Prostate gland (tissue), 2 donors: ENCODE measurements around the gene ZNF688. TPM values are rescaled to one million over a fixed set of nuclear protein-coding genes. Genes with fewer than 3 reads are reported as not detected.
A peak's percentile ranks its signal among the peaks of the same experiment; 100 is the strongest.

ENCODE experiments used
- DNase-seq: peaks from one replicate; pipeline ENCODE4 v3.0.0-alpha.2; 2019; ENCODE audit warnings: low spot score
- H3K27ac ChIP-seq, 2 donors: fragments of 200-600 bp; sonication (generic); 2 replicates each; pipeline ENCODE4 v1.5.1; 2017 to 2019
- H3K27me3 ChIP-seq: fragments of 200-600 bp; sonication (generic); replicated peaks from 2 replicates; pipeline ENCODE4 v1.5.1; 2019; ENCODE audit not compliant: insufficient read depth
- H3K36me3 ChIP-seq, 2 donors: fragments of 200-600 bp; sonication (generic); 1 replicate in 1 of 2; 2 replicates in 1 of 2; pipeline versions ENCODE4 v1.5.1 to v1.8.1; 2017 to 2019
- H3K4me1 ChIP-seq: fragments of 200-600 bp; sonication (generic); replicated peaks from 2 replicates; pipeline ENCODE4 v1.5.1; 2019
- H3K4me3 ChIP-seq, 2 donors: fragments of 200-600 bp; sonication (generic); 2 replicates each; pipeline ENCODE4 v1.5.1; 2017 to 2019
- H3K9me3 ChIP-seq: fragments of 200-600 bp; sonication (generic); 2 replicates; pipeline ENCODE4 v1.5.1; 2017
- POLR2A ChIP-seq: fragments of 450-650 bp; IDR thresholded peaks from one replicate; pipeline ENCODE4 v1.6.1; 2016; ENCODE audit warnings: antibody characterized with exemption, mild to moderate bottlenecking
- POLR2AphosphoS5 ChIP-seq: sonication (generic); formaldehyde crosslinking; IDR thresholded peaks from one replicate; pipeline ENCODE4 v1.6.1; 2017; ENCODE audit warnings: antibody characterized with exemption
- WGBS: methylation state at CpG from one replicate; pipeline ENCODE4 v1.1.5; 2018; 5-methylcytosine and 5-hydroxymethylcytosine counted together
- intact Hi-C: fragments of 100-400 bp; cut with DNase I; formaldehyde crosslinking; loops from one replicate; pipeline ENCODE4 v1.14.2; 2022
- total RNA-seq, 2 donors: library from RNA; depleted of rRNA; stranded (reverse); fragments of >200 nt; gene quantifications; one replicate each; pipeline ENCODE4 v1.1.0, GENCODE V29; 2016
- TF ChIP-seq, protein P1 (sequence below), 4 experiments: fragments of 200-600 bp in 2 of 4; fragments of 450-650 bp in 2 of 4; sonication (generic) in 2 of 4; IDR thresholded peaks; 1 replicate in 3 of 4; 2 replicates in 1 of 4; pipeline ENCODE4 v1.5.1; 2016 to 2019; ENCODE audit warnings: antibody characterized with exemption in 4 of 4, mild to moderate bottlenecking in 2 of 4, moderate library complexity in 2 of 4

The ZNF688 gene
- total RNA-seq, 2 donors from 2014 or later: 20.4 to 21.5 TPM

DNA sequence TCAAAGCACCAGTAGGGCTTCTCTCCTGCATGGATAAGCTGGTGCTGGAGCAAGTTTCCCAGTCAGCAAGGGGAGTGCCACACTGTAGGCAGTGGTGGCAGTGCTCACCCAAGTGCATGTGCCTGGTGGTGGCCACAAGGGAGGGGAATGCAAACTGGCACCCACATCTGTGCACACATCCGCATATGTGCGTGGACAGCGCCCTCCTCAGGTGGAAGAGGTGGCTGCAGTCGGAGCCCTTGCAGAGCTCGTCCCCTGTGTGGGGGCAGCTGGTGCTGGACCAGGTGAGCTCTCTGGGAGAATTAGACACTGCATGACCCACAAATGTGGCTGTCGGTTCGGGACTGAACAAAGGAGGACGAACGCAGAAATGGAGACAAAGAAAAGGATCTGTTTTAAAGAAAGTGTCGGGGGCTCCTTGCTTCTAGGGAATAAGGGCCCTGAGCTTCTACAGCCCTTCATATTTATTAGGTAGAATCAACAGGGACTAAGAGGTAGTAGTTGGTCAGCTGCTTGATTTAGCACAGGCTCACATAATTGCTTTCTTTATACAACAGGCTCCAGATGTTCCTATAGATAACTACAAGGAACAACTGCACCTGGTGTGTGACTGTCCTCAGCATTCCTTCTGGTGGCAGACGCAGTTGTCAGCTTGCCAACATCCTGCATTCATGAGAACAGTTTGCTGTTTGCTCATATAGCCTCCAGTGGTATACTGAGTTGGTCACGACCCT, 44.0 kb upstream of the ZNF688 start:
- Histone ChIP-seq H3K9me3 (no peaks in the 10 kb centered on the region), H3K36me3 (no peaks in the 10 kb centered on the region), H3K4me3 (no peak overlapping the region), H3K27me3 (no peaks in the 10 kb centered on the region), H3K27ac (no peak overlapping the region), H3K4me1 (no peaks in the 10 kb centered on the region)
- peak; percentile 44 for TF ChIP-seq POLR2AphosphoS5
- no peak for TF ChIP-seq POLR2A
- TF ChIP-seq, protein P1, sequence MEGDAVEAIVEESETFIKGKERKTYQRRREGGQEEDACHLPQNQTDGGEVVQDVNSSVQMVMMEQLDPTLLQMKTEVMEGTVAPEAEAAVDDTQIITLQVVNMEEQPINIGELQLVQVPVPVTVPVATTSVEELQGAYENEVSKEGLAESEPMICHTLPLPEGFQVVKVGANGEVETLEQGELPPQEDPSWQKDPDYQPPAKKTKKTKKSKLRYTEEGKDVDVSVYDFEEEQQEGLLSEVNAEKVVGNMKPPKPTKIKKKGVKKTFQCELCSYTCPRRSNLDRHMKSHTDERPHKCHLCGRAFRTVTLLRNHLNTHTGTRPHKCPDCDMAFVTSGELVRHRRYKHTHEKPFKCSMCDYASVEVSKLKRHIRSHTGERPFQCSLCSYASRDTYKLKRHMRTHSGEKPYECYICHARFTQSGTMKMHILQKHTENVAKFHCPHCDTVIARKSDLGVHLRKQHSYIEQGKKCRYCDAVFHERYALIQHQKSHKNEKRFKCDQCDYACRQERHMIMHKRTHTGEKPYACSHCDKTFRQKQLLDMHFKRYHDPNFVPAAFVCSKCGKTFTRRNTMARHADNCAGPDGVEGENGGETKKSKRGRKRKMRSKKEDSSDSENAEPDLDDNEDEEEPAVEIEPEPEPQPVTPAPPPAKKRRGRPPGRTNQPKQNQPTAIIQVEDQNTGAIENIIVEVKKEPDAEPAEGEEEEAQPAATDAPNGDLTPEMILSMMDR (IDR thresholded peaks at IDR 0.05): peak in 2 of 4 experiments; percentile 30 to 31
- DNase-seq: peak; percentile 54
- WGBS: 33% methylated on average over 12 of the region's 12 CpGs
- intact Hi-C loops: no loop called here

DNA sequence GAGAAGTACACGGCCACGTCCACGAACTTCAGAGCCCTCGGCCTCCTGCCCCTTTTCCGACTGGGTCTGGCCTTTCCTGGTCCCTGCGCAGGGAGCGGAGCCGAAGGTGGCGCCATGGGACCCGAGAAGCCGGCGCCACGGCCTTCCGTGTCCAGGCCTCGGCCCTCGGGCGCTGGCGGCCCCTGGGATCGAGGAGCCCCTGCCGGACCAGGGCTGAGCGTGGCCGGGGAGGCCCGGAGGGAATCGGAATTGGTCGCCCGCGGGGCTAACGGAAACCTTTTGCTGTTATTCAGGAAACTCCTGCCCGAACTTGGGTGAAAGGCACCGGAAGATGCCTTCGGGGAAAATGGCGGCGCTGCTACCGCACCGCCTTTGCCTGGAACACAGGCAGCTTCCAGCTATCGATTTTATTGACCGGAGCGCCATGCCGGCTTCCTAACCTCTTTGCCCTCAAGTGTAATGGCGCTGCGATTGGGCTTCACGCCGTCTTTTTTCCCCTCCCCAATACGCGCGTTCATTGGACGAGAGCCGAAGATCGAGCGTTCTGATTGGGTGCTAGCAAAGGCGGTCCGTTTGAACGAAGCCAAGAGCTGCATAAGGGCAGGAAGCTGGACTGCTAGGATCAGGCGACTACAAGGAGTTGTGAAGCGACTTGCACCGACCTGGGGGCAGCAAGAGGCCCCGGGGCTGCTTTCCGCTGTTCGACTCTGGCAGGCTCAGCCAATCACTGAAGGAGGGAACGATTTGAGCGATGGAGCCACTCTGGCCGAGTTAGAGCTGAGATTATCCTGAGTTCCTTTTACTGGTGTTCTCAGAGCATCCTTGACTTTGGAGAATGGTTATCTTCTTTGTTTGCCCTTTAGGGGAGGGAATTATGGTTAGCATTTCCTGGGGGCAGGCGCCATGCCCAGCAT, 38.7 kb upstream of the ZNF688 start, which contains the start of gene ZNF689:
TSS of gene ZNF689 (minus strand) at position 464 of the 914 bp plus-strand sequence. CDS start at position 116, 348 bp downstream.
- DNase-seq: peak; percentile 95
- peak within 1 kb of the TSS; percentile 89 to 93 for H3K27ac ChIP-seq
- no peaks in the 10 kb centered on the region for H3K36me3 ChIP-seq
- no peaks in the 10 kb centered on the region for H3K27me3 ChIP-seq
- WGBS: under 1% methylated on average over 63 of the region's 63 CpGs
- H3K9me3 ChIP-seq: no peaks in the 10 kb centered on the region
- H3K4me3 ChIP-seq: peak within 1 kb of the TSS; percentile 67 to 84
- TF ChIP-seq, protein P1 (IDR thresholded peaks at IDR 0.05): no peak
- TF ChIP-seq POLR2AphosphoS5 (peak; percentile 94), POLR2A (peak; percentile 48)
- no peaks in the 10 kb centered on the region for H3K4me1 ChIP-seq
- intact Hi-C loops: no loop called here

DNA sequence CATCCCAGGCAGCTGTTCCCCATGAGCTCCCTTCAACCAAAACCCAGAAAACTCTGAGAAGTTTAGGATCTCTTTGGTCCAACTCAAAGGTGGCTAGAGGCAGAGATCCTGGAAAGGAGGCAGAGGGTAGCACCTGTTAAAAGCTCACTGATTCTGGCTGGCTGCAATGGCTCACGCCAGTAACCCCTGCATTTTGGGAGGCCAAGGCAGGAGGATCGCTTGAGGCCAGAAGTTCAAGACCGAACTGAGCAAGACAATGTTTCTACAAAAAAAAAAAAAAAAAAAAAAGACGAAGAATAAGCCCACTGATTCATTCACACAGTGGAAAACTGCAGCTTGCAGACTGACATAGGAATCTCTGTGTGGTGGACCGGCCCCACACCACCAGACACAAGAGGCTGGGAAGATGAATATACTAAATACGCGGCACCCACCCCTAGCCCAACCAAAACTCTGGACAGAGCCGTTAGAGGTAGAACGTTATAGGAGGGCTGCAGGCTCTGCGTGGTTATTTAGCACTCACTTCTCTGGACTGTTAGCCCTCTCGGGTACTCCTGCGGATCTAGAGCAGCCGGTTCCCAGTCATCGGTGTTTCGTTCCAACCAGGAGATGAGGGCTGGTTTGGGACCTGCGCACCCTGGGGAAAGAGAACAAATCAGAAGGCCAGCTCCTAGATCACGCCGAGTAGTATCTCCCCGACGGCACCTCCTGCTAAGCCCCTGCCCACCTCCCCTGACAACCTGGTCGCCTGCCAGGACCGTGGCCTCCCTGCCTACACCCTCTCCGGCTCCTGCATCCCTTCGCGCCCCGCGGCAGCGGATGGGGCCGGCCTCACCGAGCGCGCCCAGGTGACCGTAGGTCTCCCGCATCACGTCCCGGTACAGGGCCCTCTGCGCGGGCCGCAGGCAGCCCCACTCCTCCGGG, 37.8 kb upstream of the ZNF688 start:
- Histone ChIP-seq H3K36me3 (peaks cover 4 to 7% of the 10 kb centered on the region in 2 donors), H3K4me3 (peak overlapping the region; percentile 67 to 84), H3K27me3 (no peaks in the 10 kb centered on the region), H3K9me3 (no peaks in the 10 kb centered on the region), H3K4me1 (no peaks in the 10 kb centered on the region), H3K27ac (peak overlapping the region; percentile 89 to 93)
- 10% methylated on average over 39 of the region's 40 CpGs for WGBS
- TF ChIP-seq POLR2AphosphoS5 (no peak), POLR2A (no peak)
- TF ChIP-seq, protein P1 (IDR thresholded peaks at IDR 0.05): no peak
- DNase-seq: peak; percentile 35
- intact Hi-C loops: no loop called here

DNA sequence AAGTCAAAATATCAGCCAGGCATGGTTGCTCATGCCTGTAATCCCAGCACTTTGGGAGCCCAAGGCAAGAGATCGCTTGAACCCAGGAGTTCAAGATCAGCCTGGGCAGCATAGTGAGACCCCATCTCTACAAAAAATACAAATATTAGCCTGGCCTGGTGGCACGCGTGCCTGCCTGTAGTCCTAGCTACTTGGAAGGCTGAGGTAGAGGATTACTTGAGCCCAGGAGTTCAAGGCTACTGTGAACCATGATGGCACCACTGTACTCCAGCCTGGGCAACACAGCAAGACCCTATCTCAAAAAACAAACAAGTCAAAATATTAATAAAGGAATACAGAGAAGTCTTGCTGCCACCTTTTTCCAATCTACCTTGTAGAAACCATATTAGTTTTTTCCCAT, 34.5 kb upstream of the ZNF688 start:
- peaks cover 10% of the 10 kb centered on the region in 2 donors for H3K36me3 ChIP-seq
- 98% methylated on average over 3 of the region's 3 CpGs for WGBS
- H3K4me3 ChIP-seq: no peak overlapping the region
- no peaks in the 10 kb centered on the region for H3K4me1 ChIP-seq
- no peaks in the 10 kb centered on the region for H3K27me3 ChIP-seq
- DNase-seq: no peak
- no peak overlapping the region for H3K27ac ChIP-seq
- H3K9me3 ChIP-seq: no peaks in the 10 kb centered on the region
- intact Hi-C loops: no loop called here
- TF ChIP-seq POLR2A (no peak), POLR2AphosphoS5 (no peak)
- TF ChIP-seq, protein P1 (IDR thresholded peaks at IDR 0.05): no peak
